ENCODE measurements around the gene PGF. TPM values are rescaled to one million over a fixed set of nuclear protein-coding genes. Genes with fewer than 3 reads are reported as not detected.
"Not testable (repeated sequence)": the region's sequence is repeated elsewhere in the genome, so short reads cannot be mapped to it uniquely, and the experiment has no call there.

Gene PGF
- total RNA-seq, 2 donors from 2014 or later: 0.40 to 0.48 TPM

DNA sequence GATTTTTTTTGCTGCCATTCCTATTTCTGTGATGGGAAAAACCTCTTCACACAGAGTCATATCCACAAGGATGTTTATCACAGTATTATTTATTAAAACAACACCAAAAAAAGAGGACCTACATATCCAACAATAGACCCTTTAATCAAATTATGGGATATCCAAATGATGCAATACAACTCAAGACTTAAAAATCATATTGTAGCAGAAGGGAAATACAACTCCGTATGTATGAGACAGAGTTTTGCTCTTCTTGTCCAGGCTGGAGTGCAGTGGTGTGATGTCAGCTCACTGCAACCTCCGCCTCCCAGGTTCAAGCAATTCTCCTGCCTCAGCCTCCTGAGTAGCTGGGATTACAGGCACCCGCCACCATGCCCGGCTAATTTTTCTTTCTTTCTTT lies 22.5 kb downstream of the PGF start:
- peaks cover 17% of the 10 kb centered on the region for H3K4me1 Mint-ChIP-seq
- not testable (repeated sequence) for ATAC-seq (replicated peaks); H3K4me3 Mint-ChIP-seq; H3K27me3 Mint-ChIP-seq; H3K36me3 Mint-ChIP-seq (ENCODE audit: low read depth); H3K9me3 Mint-ChIP-seq; H3K27ac Mint-ChIP-seq

DNA sequence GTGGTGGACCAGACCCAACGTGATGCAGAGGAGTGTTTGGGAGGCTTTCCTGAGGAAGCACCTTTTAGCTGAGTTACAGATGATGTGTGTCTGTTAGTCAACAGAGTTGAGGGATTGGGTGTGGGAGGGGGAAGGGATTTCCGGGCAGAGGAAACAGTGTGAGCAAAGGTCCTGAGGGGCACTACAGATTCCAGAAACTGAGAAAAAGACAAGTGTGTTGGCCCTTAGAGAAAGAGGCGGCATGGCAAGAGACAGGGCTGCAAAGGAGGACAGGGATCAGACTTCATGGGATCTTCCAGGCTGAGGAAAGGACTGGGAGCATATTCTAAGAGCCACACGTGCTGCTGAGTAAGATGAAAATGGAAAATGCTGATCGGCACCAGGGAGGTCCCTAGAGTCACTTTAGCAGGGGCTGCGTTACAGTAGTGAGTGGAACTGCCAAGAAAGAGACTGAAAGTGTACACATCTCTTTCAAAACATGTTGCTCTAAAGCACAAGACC lies 22.9 kb downstream of the PGF start:
- no peak overlapping the region for H3K27ac Mint-ChIP-seq
- H3K36me3 Mint-ChIP-seq (ENCODE audit: low read depth): no peaks in the 10 kb centered on the region
- H3K4me3 Mint-ChIP-seq: no peak overlapping the region
- ATAC-seq (replicated peaks): no peak
- H3K4me1 Mint-ChIP-seq: peaks cover 14% of the 10 kb centered on the region
- H3K9me3 Mint-ChIP-seq: no peaks in the 10 kb centered on the region
- H3K27me3 Mint-ChIP-seq: no peaks in the 10 kb centered on the region

DNA sequence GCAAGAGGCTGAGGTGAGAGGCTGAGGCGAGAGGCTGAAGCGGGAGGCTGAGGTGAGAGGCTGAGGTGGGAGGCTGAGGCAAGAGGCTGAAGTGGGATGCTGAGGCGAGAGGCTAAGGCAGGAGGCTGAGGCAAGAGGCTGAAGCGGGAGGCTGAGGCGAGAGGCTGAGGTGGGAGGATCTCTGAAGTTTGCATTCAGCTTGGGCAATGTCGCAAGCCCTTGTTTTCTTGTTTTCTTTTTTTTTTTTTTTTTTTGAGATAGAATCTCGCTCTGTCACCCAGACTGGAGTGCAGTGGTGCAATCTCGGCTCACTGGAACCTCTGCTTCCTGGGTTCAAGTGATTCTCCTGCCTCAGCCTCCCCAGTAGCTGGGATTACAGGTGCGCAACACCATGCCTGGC lies 23.7 kb downstream of the PGF start:
- H3K27ac Mint-ChIP-seq, H3K9me3 Mint-ChIP-seq: not testable (repeated sequence)

DNA sequence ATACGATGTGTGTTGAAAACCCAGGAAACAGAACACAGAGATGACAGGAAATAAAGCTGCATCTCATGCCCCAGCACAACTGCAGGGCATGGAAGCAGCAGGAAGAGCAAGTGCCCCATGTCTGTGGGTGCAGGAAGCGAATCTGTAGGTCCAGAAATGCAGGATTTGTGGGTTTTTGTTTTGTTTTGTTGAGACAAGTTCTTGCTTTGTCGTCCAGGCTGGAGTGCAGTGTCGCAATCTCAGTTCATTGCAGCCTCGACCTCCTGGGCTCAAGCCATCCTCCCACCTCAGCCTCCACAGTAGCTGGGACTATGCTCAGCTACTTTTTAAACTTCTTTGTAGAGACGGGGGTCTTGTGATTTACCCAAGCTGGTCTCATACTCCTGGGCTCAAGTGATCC lies 26.2 kb downstream of the PGF start:
- Mint-ChIP-seq H3K9me3 (no peaks in the 10 kb centered on the region), H3K27me3 (peaks cover under 1% of the 10 kb centered on the region), H3K27ac (no peak overlapping the region), H3K4me3 (no peak overlapping the region), H3K4me1 (peaks cover 6% of the 10 kb centered on the region), H3K36me3 (ENCODE audit: low read depth) (no peaks in the 10 kb centered on the region)
- ATAC-seq (replicated peaks): no peak

More for the DNA sequence above, 23.7 kb downstream of the PGF start:
- not testable (repeated sequence) for H3K36me3 Mint-ChIP-seq (ENCODE audit: low read depth); H3K4me3 Mint-ChIP-seq; ATAC-seq (replicated peaks); H3K27me3 Mint-ChIP-seq; H3K4me1 Mint-ChIP-seq

DNA sequence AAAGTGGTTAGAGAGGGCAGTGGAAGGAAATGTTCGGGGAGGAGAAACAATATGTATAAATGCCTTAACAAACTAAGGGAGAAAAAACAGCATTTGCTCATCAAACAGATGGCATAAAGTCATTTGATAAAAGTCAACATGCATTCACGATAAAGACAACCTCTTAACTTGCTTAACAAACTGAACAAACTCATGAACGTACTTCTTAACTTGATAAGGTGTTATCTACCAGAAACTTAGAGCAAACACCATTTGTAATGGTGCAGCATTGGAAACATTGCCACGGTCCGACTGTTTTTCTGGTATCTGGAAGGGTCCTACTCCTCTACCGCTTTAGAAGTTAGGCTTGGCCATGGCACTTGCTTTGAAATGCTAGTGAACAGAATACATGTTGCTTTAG lies 28.2 kb downstream of the PGF start:
- H3K27ac Mint-ChIP-seq: no peak overlapping the region
- peaks cover 3% of the 10 kb centered on the region for H3K27me3 Mint-ChIP-seq
- no peaks in the 10 kb centered on the region for H3K36me3 Mint-ChIP-seq (ENCODE audit: low read depth)
- H3K4me3 Mint-ChIP-seq: no peak overlapping the region
- no peak for ATAC-seq (replicated peaks)
- peaks cover under 1% of the 10 kb centered on the region for H3K4me1 Mint-ChIP-seq
- no peaks in the 10 kb centered on the region for H3K9me3 Mint-ChIP-seq

DNA sequence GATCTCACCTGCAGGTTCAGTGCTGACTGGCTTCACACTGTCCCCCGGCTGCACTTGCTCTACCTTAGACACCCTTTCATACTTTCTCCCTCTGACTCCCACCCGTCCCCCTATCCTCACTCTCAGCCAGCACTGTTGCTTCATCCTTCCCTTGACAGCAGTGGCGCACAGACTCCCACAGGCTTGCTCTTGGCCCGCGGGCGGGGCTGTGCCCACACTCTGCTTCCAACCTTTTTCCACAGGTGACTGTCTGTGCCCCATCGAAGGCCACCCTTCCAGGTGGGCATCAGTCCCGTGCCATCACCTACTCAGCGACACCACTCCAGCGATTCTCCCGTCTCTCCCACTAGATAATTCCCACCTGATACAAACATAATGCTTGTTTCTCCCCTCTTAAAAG lies 31.3 kb downstream of the PGF start:
- Mint-ChIP-seq H3K36me3 (ENCODE audit: low read depth) (no peaks in the 10 kb centered on the region), H3K27me3 (peaks cover 3% of the 10 kb centered on the region), H3K4me1 (no peaks in the 10 kb centered on the region), H3K27ac (no peak overlapping the region), H3K4me3 (no peak overlapping the region), H3K9me3 (no peaks in the 10 kb centered on the region)
- no peak for ATAC-seq (replicated peaks)

DNA sequence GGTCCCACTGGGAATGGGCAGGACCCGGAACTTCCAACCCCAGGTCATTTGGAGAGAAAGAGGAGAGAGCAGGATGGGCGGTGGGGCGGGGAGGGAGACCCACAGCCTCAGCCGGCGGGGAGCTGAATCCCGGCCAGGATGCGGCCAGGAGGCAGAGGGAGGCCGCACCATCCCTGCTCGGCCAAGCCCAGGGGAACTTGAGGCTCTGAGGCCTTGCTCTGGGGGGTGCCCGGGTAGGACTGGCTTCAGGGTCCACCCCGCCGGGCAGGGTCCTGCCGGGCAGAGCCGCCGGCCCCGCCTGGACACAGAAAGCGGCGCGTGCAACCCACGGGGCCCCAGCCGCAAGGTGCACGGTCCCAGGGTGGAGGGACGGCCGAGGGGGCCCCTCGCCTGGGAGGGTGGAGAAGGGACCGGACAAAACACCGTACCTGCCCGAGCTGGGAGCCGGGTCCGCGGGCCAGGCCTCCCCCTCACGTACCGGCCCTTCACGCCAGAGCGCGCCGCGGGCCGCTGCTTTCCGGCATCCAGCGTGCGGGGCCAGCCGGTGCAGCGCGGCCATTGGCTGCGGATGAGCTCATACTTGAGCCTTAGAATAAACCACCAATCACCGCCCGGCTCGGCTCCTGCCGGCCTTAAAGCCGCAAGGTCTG lies 32.5 kb downstream of the PGF start, which contains the start of gene RPS6KL1:
Gene RPS6KL1, minus strand, starts transcription at position 509 of the 650 bp plus-strand sequence. CDS start 1,719 bp downstream, outside the sequence.
- H3K9me3 Mint-ChIP-seq: no peaks in the 10 kb centered on the region
- no peaks in the 10 kb centered on the region for H3K36me3 Mint-ChIP-seq (ENCODE audit: low read depth)
- H3K4me3 Mint-ChIP-seq: peak within 1 kb of the TSS; percentile 67
- no peaks in the 10 kb centered on the region for H3K4me1 Mint-ChIP-seq
- ATAC-seq (replicated peaks): peak; percentile 97
- H3K27me3 Mint-ChIP-seq: peaks cover 3% of the 10 kb centered on the region
- H3K27ac Mint-ChIP-seq: no peak within 1 kb of the TSS

DNA sequence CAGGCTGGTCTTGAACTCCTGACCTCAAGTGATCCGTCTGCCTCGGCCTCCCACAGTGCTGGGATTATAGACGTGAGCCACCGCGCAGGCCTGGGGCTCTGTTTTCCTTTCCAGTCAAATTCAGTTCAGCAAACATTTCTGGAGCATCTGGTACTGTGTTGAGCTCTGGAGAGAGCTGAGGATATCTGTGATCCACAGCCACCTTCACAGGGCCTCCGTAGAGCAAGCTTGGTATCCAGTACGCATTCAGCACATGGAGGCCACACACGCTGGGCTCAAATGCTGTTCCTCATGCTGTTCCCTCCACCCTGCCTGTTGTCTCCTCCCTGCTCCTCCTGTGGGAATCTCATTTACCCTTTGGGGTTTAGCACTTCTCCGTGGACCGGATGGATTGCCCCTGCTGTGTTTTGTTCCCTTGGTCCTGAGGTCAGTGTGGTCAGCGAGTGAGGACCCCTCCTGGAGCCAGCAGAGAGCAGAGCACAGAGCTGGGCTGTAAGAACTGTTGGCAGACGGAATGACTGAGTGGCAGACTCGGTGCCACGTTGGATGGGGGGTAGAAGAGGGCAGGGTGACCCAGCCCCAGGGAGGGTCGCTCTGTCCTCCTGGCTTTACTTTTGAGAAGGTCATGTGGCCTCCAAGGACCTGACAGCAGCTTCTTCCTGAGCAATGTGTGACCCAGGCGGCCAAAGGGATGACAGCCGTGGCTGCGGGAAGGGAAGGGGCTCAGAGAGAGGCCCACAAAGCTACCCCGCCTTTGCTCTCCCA lies 33.2 kb downstream of the PGF start:
- peaks cover 3% of the 10 kb centered on the region for H3K27me3 Mint-ChIP-seq
- H3K4me3 Mint-ChIP-seq: peak overlapping the region; percentile 67
- no peak for ATAC-seq (replicated peaks)
- H3K36me3 Mint-ChIP-seq (ENCODE audit: low read depth): no peaks in the 10 kb centered on the region
- no peak overlapping the region for H3K27ac Mint-ChIP-seq
- H3K4me1 Mint-ChIP-seq: no peaks in the 10 kb centered on the region
- H3K9me3 Mint-ChIP-seq: no peaks in the 10 kb centered on the region

DNA sequence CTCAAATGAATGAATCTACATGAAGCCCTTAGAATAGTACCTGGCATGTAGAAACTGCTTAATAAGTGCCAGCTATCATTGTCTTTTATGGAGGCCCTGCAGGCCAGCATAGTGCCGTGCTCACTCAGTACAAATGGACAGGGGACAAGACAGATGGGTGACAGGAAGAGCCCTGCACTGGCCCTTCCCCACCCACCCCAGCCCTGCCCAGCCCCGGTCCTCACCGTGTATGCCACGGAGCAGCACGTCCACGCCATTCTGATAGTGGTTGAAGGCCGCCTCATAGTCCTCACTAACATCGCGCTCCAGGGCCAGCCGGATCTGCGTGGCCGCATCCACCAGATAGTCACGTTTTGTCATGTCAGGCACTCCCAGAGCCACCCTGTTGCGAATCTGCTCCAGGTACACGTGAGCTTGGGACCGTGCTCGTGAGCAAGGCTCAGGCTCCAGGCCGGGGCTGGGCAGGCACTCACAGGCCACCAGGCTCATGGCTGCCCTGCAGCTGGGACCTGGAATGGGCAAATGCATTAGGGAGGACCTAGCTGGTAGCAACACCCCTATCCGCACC lies 34.3 kb downstream of the PGF start:
- peaks cover 3% of the 10 kb centered on the region for H3K27me3 Mint-ChIP-seq
- no peak overlapping the region for H3K27ac Mint-ChIP-seq
- no peaks in the 10 kb centered on the region for H3K9me3 Mint-ChIP-seq
- no peak for ATAC-seq (replicated peaks)
- no peaks in the 10 kb centered on the region for H3K36me3 Mint-ChIP-seq (ENCODE audit: low read depth)
- H3K4me1 Mint-ChIP-seq: no peaks in the 10 kb centered on the region
- no peak overlapping the region for H3K4me3 Mint-ChIP-seq

DNA sequence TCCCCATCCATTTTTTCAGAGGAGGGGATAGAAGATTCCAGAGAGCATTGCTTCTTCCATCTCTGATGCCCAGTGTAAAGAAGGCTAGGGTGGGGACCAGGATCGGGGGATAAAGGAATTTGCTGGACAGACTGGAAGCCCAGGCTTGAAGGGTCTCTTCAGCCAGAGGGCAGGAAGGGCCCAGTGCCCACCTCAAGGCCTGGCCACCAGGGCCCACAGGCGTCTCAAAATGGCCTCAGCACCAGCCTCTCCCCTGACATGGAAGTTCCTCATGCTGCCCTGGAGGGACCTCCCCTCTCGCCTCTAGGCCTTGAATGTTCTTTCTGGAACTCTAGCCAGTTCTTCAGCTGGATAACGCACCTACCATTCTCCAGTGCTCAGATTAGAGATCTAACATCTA lies 35.1 kb downstream of the PGF start:
- Mint-ChIP-seq H3K9me3 (no peaks in the 10 kb centered on the region), H3K36me3 (ENCODE audit: low read depth) (no peaks in the 10 kb centered on the region), H3K27me3 (peaks cover 3% of the 10 kb centered on the region), H3K4me3 (no peak overlapping the region), H3K27ac (no peak overlapping the region), H3K4me1 (no peaks in the 10 kb centered on the region)
- ATAC-seq (replicated peaks): no peak

DNA sequence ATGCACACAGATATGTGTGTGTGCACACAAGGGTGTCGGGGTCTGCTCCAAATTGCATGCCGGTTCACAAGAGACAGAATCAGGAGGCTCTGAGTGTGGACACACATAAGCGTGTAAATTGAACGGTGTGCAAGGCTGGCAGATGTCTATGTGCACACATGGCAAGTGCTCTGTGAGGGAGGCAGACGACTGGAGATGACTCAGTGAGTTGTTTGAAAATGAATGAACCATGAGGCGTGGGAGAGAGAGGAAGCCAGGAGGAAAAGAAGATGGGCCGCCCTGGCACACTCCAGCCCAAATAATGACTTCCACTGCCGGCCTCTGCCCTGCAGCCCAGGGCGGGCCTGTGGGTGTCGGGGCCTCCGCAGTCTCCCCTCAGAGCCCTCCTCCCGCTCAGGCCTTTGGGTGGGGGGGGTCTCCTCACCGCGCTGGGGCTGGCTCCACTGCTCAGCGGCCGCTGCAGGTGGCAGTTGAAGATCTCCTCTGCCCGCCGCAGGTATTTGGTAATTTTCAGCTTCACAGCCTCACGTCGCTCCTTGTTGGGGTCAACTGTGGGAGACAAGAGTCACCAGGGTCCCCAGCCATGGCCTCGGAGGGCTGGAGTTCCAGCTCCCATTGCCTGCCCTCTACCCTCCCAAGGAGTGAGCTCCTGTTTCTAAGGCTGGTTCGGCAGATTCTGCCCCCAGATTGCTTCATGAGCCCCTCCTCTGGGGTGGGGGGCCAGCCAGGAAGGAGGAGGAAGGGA lies 35.8 kb downstream of the PGF start:
- H3K27me3 Mint-ChIP-seq: peaks cover 3% of the 10 kb centered on the region
- no peaks in the 10 kb centered on the region for H3K4me1 Mint-ChIP-seq
- H3K36me3 Mint-ChIP-seq (ENCODE audit: low read depth): no peaks in the 10 kb centered on the region
- ATAC-seq (replicated peaks): no peak
- no peak overlapping the region for H3K4me3 Mint-ChIP-seq
- no peaks in the 10 kb centered on the region for H3K9me3 Mint-ChIP-seq
- H3K27ac Mint-ChIP-seq: no peak overlapping the region

DNA sequence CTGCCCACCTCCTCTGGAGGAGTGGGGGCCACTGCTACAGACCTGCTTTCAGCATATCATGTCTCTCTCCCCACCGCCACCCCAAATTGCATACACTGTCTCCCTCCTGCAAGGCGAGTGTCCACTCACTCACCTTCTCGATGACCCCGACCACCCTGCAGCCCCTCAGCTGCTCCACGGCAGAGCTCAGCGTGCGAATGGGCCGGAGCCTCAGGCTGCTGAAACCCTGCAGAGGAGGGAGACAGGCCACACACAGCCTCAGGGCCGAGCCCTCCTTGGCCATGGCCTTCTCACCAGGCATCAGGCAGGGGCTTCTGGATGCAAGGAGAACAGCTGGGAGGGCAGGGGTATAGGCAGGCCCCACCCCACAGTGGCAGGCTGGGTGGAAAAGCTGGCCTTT lies 37.0 kb downstream of the PGF start:
- Mint-ChIP-seq H3K4me3 (no peak overlapping the region), H3K9me3 (no peaks in the 10 kb centered on the region), H3K27ac (no peak overlapping the region), H3K36me3 (ENCODE audit: low read depth) (no peaks in the 10 kb centered on the region), H3K4me1 (no peaks in the 10 kb centered on the region), H3K27me3 (no peaks in the 10 kb centered on the region)
- ATAC-seq (replicated peaks): no peak

DNA sequence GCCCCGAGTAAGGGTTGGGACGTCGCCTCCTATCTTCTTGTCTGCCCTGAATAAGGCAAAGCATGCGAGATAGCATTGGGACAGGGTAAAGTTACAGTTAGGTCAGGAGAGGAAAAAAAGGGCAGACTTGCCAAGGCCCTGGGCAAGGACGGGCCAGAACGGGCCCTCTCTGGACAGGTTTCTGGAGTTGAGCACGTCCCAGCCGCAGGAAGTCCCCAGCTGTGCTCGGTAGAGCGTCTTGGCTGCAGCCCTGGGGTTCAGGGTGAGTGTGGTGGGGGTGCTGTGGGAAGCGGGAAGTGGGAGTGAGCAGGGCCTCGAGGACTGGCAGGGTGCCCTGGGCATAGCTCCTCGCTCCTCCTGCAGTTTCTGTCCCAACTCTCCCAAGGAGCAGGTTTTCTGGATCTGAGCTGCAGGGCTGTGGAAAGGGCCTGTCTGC lies 37.7 kb downstream of the PGF start:
- Mint-ChIP-seq H3K4me3 (no peak overlapping the region), H3K27ac (no peak overlapping the region), H3K4me1 (no peaks in the 10 kb centered on the region), H3K27me3 (no peaks in the 10 kb centered on the region), H3K36me3 (ENCODE audit: low read depth) (no peaks in the 10 kb centered on the region), H3K9me3 (no peaks in the 10 kb centered on the region)
- no peak for ATAC-seq (replicated peaks)

DNA sequence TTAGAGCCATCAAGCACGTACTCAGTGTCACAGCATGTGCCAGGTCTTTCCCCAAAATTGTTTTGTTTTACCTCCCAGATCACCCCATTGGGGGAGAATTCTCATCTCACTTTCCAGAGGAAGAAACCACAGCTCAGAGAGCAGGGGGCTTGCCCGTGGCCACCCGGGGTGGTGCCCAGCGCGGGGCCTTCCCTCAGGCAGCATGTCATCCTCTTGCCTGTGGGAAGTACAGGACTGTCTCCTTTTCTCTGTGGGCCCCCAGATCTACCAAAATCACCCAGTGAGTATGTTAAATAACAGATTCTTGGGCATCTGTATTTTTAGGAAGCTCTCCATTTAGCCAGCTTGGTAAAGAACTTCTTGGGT lies 38.2 kb downstream of the PGF start:
- no peaks in the 10 kb centered on the region for H3K36me3 Mint-ChIP-seq (ENCODE audit: low read depth)
- no peak overlapping the region for H3K27ac Mint-ChIP-seq
- no peak overlapping the region for H3K4me3 Mint-ChIP-seq
- H3K9me3 Mint-ChIP-seq: no peaks in the 10 kb centered on the region
- no peaks in the 10 kb centered on the region for H3K27me3 Mint-ChIP-seq
- no peak for ATAC-seq (replicated peaks)
- no peaks in the 10 kb centered on the region for H3K4me1 Mint-ChIP-seq

All from activated T-helper 17 cell treated with anti-CD3 and anti-CD28 coated beads, Interleukin-2, amount 50 U/mL, for 72 hours (primary cell).